Measurements from ENCODE around the gene WDFY3. TPM values are rescaled to one million over a fixed set of nuclear protein-coding genes. Genes with fewer than 3 reads are reported as not detected.

WDFY3 gene
- total and polyA plus RNA-seq, 9 of the 15 experiments (the other 6 are each of a cell fraction or from before 2014, with no cell fraction given), result 0.58 to 13.5 (median 9.4) TPM

DNA sequence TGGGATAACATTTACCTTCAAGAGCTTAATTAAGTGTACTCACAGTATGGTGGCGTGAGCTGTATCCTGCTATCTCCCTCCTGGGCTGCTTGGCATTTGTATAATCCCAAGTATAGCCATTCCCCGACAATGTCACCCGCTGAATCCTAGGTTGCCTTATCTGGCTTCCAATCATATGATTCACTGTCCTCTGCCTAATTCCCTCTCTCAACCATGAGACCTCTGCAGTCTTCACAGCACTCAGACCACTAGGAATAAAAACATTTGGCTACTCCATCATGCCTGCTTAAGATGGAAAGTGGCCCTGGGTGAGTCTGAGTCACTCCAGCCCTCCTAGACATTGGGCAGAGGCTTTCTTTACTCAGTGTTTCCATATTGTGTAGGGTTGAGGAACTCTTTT lies 28.9 kb upstream of the WDFY3 start:
- Histone ChIP-seq H3K27ac (ENCODE audit: extremely low read depth, low read depth, low read length) (no peak overlapping the region), H3K4me1 (replicated peaks in 1 of 2; ENCODE audit: control insufficient read depth in 2 of 2, insufficient read depth in 2 of 2, low read length in 2 of 2) (no peaks in the 10 kb centered on the region), H3K9me3 (replicated peaks; ENCODE audit: control insufficient read depth, insufficient read depth, low read depth, low read length) (no peaks in the 10 kb centered on the region), H3K4me3 (no peak overlapping the region), H3K36me3 (ENCODE audit: control insufficient read depth, insufficient read depth, low read length) (no peaks in the 10 kb centered on the region), H3K9ac (ENCODE audit: insufficient read depth in 1 of 2, low read depth in 2 of 2, low read length in 2 of 2) (no peak overlapping the region), H3K79me2 (ENCODE audit: control insufficient read depth, insufficient read depth, low read length) (no peaks in the 10 kb centered on the region), H3K27me3 (ENCODE audit: control insufficient read depth in 2 of 2, insufficient read depth in 2 of 2, low read length in 2 of 2) (no peaks in the 10 kb centered on the region), H3K9me1 (ENCODE audit: control insufficient read depth, insufficient read depth, low read length) (no peaks in the 10 kb centered on the region), H2AFZ (ENCODE audit: low read depth, low read length) (no peak overlapping the region), H3K4me2 (ENCODE audit: insufficient read depth, low read length) (no peak overlapping the region), H4K20me1 (replicated peaks; ENCODE audit: control insufficient read depth, insufficient read depth, low read length) (no peaks in the 10 kb centered on the region)
- no TSS peak for BruUV-seq (replicated peaks)
- 0% methylated on average over 3 of the region's 3 CpGs for WGBS (ENCODE audit: insufficient coverage, low coverage, missing lambda C conversion rate)
- TF ChIP-seq FOSL1 (tag; conservative IDR thresholded peaks at IDR 0.05) (peak; percentile 73), RBM14 (IDR thresholded peaks at IDR 0.05; ENCODE audit: borderline replicate concordance, insufficient read depth, low read depth, low read length) (no peak)
- TF ChIP-seq, protein P1, sequence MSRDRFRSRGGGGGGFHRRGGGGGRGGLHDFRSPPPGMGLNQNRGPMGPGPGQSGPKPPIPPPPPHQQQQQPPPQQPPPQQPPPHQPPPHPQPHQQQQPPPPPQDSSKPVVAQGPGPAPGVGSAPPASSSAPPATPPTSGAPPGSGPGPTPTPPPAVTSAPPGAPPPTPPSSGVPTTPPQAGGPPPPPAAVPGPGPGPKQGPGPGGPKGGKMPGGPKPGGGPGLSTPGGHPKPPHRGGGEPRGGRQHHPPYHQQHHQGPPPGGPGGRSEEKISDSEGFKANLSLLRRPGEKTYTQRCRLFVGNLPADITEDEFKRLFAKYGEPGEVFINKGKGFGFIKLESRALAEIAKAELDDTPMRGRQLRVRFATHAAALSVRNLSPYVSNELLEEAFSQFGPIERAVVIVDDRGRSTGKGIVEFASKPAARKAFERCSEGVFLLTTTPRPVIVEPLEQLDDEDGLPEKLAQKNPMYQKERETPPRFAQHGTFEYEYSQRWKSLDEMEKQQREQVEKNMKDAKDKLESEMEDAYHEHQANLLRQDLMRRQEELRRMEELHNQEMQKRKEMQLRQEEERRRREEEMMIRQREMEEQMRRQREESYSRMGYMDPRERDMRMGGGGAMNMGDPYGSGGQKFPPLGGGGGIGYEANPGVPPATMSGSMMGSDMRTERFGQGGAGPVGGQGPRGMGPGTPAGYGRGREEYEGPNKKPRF (IDR thresholded peaks at IDR 0.05; ENCODE audit: low read depth, low read length), result no peak
- DNase-seq (ENCODE audit: extremely low read depth in 1 of 4, low spot score in 3 of 4), result no peak
- FAIRE-seq, result no peak
- ChIA-PET POLR2A (no interaction called here), CTCF (ENCODE audit: low intra/inter-chr PET ratio) (no interaction called here)
- in situ Hi-C loops (cut with MboI) (no loop called here), intact Hi-C loops (cut with micrococcal nuclease) (no loop called here)
- ATAC-seq, result no peak

- Histone ChIP-seq H3K27ac (ENCODE audit: extremely low read depth, low read depth, low read length) (no peak overlapping the region), H2AFZ (ENCODE audit: low read depth, low read length) (no peak overlapping the region), H4K20me1 (replicated peaks; ENCODE audit: control insufficient read depth, insufficient read depth, low read length) (no peaks in the 10 kb centered on the region), H3K36me3 (ENCODE audit: control insufficient read depth, insufficient read depth, low read length) (no peaks in the 10 kb centered on the region), H3K4me2 (ENCODE audit: insufficient read depth, low read length) (no peak overlapping the region), H3K9me1 (ENCODE audit: control insufficient read depth, insufficient read depth, low read length) (no peaks in the 10 kb centered on the region), H3K9ac (ENCODE audit: insufficient read depth in 1 of 2, low read depth in 2 of 2, low read length in 2 of 2) (no peak overlapping the region), H3K27me3 (ENCODE audit: control insufficient read depth in 2 of 2, insufficient read depth in 2 of 2, low read length in 2 of 2) (no peaks in the 10 kb centered on the region), H3K9me3 (replicated peaks; ENCODE audit: control insufficient read depth, insufficient read depth, low read depth, low read length) (no peaks in the 10 kb centered on the region), H3K4me3 (no peak overlapping the region), H3K79me2 (ENCODE audit: control insufficient read depth, insufficient read depth, low read length) (no peaks in the 10 kb centered on the region), H3K4me1 (replicated peaks in 1 of 2; ENCODE audit: control insufficient read depth in 2 of 2, insufficient read depth in 2 of 2, low read length in 2 of 2) (no peaks in the 10 kb centered on the region)
- FAIRE-seq (no peak), DNase-seq (ENCODE audit: extremely low read depth in 1 of 4, low spot score in 3 of 4) (no peak), ATAC-seq (peak; percentile 68)
- ChIA-PET CTCF (ENCODE audit: low intra/inter-chr PET ratio) (no interaction called here), POLR2A (no interaction called here)
- WGBS (ENCODE audit: insufficient coverage, low coverage, missing lambda C conversion rate), result 0% methylated on average over 3 of the region's 3 CpGs
- in situ Hi-C loops (cut with MboI) (no loop called here), intact Hi-C loops (cut with micrococcal nuclease) (no loop called here)
- BruUV-seq (replicated peaks), result no TSS peak
- TF ChIP-seq KAT7 (CRISPR knock-in tag; IDR thresholded peaks at IDR 0.05; ENCODE audit: borderline replicate concordance) (no peak), TAF7 (tag; IDR thresholded peaks at IDR 0.05) (no peak), TRIM24 (IDR thresholded peaks at IDR 0.05) (no peak), ELK3 (CRISPR knock-in tag; IDR thresholded peaks at IDR 0.05) (no peak), ZBTB7A (IDR thresholded peaks at IDR 0.05; ENCODE audit: borderline replicate concordance, control insufficient read depth, low read depth, low read length) (no peak), ZNF583 (CRISPR knock-in tag; IDR thresholded peaks at IDR 0.05) (no peak)
Measured at GRCh38 chr4:84994280-84994679, 27.8 kb upstream of the WDFY3 start.
